Activated B cell treated with CpG ODN at 0.5 μM for 24 hours (primary cell): ENCODE results near the gene CTU2. TPM values are rescaled to one million over a fixed set of nuclear protein-coding genes. Genes with fewer than 3 reads are reported as not detected.

Experiments
- ATAC-seq: fragments of 200-7000 bp; cut with Tn5 transposase; one replicate; pipeline ENCODE4 v1.10.0; 2021; ENCODE audit warnings: low read depth, mild to moderate bottlenecking, moderate library complexity
- CTCF ChIA-PET: fragments of 350-600 bp; sonication (Branson Sonifier 250); formaldehyde crosslinking; loops from one replicate; lab custom pipeline; 2021; ENCODE audit warnings: antibody characterized with exemption; lab: Charles Lee
- POLR2A ChIA-PET: fragments of 350-600 bp; sonication (Branson Sonifier 250); formaldehyde crosslinking; loops from one replicate; lab custom pipeline; 2021; ENCODE audit warnings: antibody characterized with exemption; lab: Charles Lee
- DNase-seq: peaks from one replicate; pipeline ENCODE4 v3.0.0; 2022
- H3K27ac Mint-ChIP-seq: one replicate; pipeline ENCODE4 v1.8.0; 2020; ENCODE audit warnings: mixed read lengths
- H3K27me3 Mint-ChIP-seq: one replicate; pipeline ENCODE4 v1.8.0; 2021; ENCODE audit warnings: mixed read lengths
- H3K36me3 Mint-ChIP-seq: one replicate; pipeline ENCODE4 v1.8.0; 2021; ENCODE audit warnings: low read depth, mixed read lengths
- H3K4me1 Mint-ChIP-seq: one replicate; pipeline ENCODE4 v1.8.0; 2021; ENCODE audit warnings: mixed read lengths
- H3K4me3 Mint-ChIP-seq: one replicate; pipeline ENCODE4 v1.8.0; 2020; ENCODE audit warnings: mild to moderate bottlenecking, mixed read lengths
- H3K9me3 Mint-ChIP-seq: one replicate; pipeline ENCODE4 v1.8.0; 2020; ENCODE audit warnings: mixed read lengths
- CTCF ChIP-seq: fragments of 200-600 bp; IDR thresholded peaks from one replicate; pipeline ENCODE4 v1.8.0; 2022; ENCODE audit warnings: antibody characterized with exemption, mild to moderate bottlenecking
- intact Hi-C: fragments of 100-400 bp; cut with micrococcal nuclease; formaldehyde crosslinking; loops from one replicate; pipeline ENCODE4 v1.15.1; 2024
- total RNA-seq: library from RNA; stranded (reverse); gene quantifications from 2 replicates; pipeline ENCODE4 v1.2.3, GENCODE V29; 2022

Gene CTU2
- total RNA-seq, 1 donor from 2014 or later: 36.7 TPM

DNA sequence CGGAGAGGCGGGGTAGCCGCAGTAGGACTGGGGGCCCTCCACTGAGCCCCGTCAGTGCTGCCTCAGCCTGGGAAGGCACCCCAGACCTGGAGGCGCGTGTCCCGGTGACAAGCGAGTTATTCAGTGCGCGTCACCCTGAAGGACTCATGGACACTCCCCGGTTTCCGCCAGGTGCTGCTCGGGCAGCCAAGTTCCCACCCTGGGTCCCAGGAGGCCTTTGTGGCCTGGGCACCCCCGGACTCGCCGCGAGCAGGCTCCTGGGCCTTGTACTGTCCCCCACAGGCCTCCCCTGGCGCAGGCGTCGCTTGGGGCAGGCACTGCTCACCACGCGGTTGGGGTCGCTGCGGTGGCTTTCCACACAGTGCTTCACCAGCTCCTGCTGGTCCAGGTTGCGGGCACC, 7.7 kb upstream of the CTU2 start:
- CTCF ChIA-PET: interaction anchor here (1.1 kb wide), 1 partner anchor 12 kb away, joined by 3 read pairs; no protein-coding TSS in a partner anchor
- Mint-ChIP-seq H3K9me3 (no peaks in the 10 kb centered on the region), H3K36me3 (peaks cover 29% of the 10 kb centered on the region), H3K4me3 (no peak overlapping the region), H3K27ac (no peak overlapping the region), H3K4me1 (peaks cover 56% of the 10 kb centered on the region), H3K27me3 (no peaks in the 10 kb centered on the region)
- TF ChIP-seq CTCF: no peak
- intact Hi-C loops: no loop called here
- POLR2A ChIA-PET: no interaction called here
- no peak for DNase-seq
- no peak for ATAC-seq

GRCh38 chr16:88699180-88699579, 7.1 kb upstream of the CTU2 start:
- ChIA-PET CTCF (interaction anchor here (2.1 kb wide), 1 partner anchor 18 kb away, joined by 6 read pairs; no protein-coding TSS in a partner anchor), POLR2A (interaction anchor here (4.5 kb wide), 1 partner anchor 49 kb away, joined by 49 read pairs; the partner anchor contains the start of gene CYBA)
- ATAC-seq: no peak
- no peak for DNase-seq
- H3K9me3 Mint-ChIP-seq: no peaks in the 10 kb centered on the region
- no peak for TF ChIP-seq CTCF
- peaks cover 29% of the 10 kb centered on the region for H3K36me3 Mint-ChIP-seq
- no peak overlapping the region for H3K27ac Mint-ChIP-seq
- H3K4me1 Mint-ChIP-seq: peaks cover 61% of the 10 kb centered on the region
- intact Hi-C loops: no loop called here
- no peak overlapping the region for H3K4me3 Mint-ChIP-seq
- H3K27me3 Mint-ChIP-seq: no peaks in the 10 kb centered on the region

- Mint-ChIP-seq H3K4me3 (peak overlapping the region; percentile 81), H3K27me3 (no peaks in the 10 kb centered on the region), H3K36me3 (peaks cover 29% of the 10 kb centered on the region), H3K9me3 (no peaks in the 10 kb centered on the region), H3K4me1 (peaks cover 69% of the 10 kb centered on the region), H3K27ac (peak overlapping the region; percentile 90)
- intact Hi-C loops: loop anchor here (2.0 to 5.0 kb wide), 4 partner anchors 37 to 833 kb away; partner anchors contain the start of genes MVD and SLC7A5
- CTCF ChIA-PET: interaction anchor here (0.7 to 2.9 kb wide), 4 partner anchors 14 to 61 kb away, joined by 3 to 17 read pairs (median 5); partner anchors contain the start of gene SNAI3
- TF ChIP-seq CTCF: no peak
- DNase-seq: no peak
- no peak for ATAC-seq
- POLR2A ChIA-PET: interaction anchor here (0.7 to 4.5 kb wide), 14 partner anchors 9 to 1317 kb away, joined by 3 to 49 read pairs (median 6); partner anchors contain the start of genes APRT, CYBA, FBXO31 and MVD
Measured at GRCh38 chr16:88700322-88700635, 6.0 kb upstream of the CTU2 start.

GRCh38 chr16:88700636-88701482, 5.4 kb upstream of the CTU2 start:
- intact Hi-C loops: loop anchor here (1.0 to 5.0 kb wide), 9 partner anchors 9 to 834 kb away; partner anchors contain the start of genes CYBA, MVD, SLC7A5 and SNAI3
- no peak for TF ChIP-seq CTCF
- peak; percentile 86 for DNase-seq
- Mint-ChIP-seq H3K4me1 (peaks cover 73% of the 10 kb centered on the region), H3K4me3 (peak overlapping the region; percentile 81), H3K27me3 (no peaks in the 10 kb centered on the region), H3K36me3 (peaks cover 23% of the 10 kb centered on the region), H3K9me3 (no peaks in the 10 kb centered on the region), H3K27ac (peak overlapping the region; percentile 90)
- ChIA-PET CTCF (interaction anchor here (0.7 to 2.9 kb wide), 4 partner anchors 15 to 62 kb away, joined by 3 to 17 read pairs (median 5); partner anchors contain the start of gene SNAI3), POLR2A (interaction anchor here (0.7 to 4.5 kb wide), 16 partner anchors 9 to 1318 kb away, joined by 3 to 49 read pairs (median 5); partner anchors contain the start of genes APRT, CYBA, FBXO31 and MVD)
- ATAC-seq: peak; percentile 81
